NCI-H345 treated with DMSO at 0.1 percent for 48 hours (cell line): ENCODE measurements around the gene GLI3.

Experiments used
- DNase-seq: peaks from one replicate; lab custom pipeline; 2025; ENCODE audit not compliant: unreplicated experiment; lab: John Stamatoyannopoulos, UW

Gene GLI3

DNA sequence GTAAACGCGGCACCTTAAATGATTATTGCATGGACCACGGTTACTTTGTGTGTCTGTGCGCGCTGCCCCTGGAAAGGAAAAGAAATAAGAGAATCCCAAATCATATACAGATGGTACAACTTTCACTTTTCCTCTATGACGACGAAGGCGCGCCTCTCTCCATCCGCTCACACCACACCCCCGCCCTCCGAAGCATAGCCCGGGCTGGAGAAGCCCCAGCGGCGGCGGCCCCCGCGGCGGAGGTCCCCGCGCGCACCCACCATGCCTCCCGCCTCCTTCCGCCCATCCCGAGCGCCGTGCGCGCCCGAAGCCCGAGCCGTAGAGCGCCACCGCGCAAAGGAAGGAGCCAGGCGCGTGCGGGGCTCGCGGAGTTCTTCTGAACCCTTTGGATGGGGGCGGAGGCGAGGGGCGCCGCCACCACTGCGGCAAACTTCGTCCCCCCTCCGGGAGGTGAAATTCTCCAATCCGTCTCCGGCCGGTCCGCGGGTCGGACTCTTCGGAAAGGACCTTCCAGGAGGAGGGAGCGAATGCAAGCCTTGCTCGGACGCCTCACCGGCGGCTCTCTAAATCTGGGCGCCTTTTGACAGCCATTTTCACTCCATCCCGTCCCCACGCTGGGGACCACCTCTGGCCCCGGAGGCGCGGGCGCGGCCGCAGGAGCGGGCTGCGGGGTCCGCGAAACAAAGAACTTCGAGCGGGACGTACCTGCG, 588 bp downstream of the GLI3 start:
- no peak for DNase-seq

DNA sequence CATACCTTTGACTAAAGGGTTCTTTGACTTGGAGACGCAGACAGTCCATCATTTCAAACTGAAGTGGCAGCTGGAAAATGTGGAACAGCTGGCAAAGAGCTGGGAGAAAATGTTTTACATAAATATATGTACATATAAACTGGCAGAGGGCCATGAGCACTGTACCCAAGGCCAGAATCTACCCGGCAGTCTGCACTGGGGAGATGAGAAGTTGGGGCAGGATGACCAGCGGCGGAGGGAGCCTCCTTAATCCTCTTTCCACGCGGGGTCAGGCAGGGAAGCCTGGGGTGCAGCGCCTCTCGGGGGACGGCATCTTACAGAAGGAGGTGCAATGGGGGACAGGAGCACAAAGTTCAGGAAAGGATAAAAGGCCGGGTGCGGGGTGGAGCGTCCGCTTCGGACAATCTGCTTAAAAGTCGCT, 1.3 kb downstream of the GLI3 start:
- DNase-seq, result no peak

DNA sequence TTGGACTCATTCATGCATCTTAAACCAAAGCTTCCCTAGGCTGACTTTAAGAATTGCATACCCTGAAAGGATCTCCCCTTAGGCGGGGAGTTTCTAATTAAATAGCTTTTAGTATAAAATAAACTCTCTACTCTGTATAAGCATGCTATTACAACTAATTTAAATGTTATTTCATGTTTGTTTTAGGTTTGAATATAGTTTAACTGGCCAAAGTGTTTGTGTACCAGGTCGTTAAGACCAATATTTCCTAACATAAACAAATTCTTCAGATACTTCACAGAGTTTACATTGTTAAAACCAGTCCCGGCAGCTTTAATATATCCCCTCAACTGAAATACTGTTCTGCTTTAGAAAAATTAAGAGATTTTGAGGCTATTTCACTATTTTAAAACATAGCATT, 2.3 kb downstream of the GLI3 start:
- DNase-seq, result no peak

DNA sequence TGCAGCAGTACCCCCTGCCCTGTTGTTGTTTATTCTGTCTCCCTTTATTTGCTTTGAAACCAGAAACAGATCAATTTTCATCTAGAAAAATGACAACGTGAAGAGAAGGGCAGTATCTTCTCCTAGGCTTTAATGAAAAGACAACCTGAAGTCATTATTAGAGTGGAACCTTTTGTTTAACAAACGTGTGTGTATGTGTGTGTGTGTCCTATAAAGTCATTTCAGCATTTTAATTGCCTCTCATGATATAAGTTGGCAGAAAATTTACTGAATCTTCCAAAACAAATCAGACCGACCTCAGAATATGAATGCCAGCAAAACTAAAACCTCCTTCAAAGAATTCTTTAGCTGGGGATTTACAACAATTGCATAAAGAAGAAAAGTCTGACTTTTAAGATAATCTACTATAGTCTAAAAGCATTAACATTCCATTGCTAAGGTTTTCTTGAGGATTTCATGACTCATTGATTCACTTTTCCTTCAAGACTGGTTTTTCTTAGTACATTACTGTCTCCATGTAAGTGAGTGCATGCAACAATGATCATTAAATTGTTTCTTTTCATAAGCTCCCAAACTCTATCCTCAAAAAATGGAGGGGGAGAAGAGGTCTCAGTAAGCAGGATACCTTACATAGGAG, 3.2 kb downstream of the GLI3 start:
- no peak for DNase-seq

DNA sequence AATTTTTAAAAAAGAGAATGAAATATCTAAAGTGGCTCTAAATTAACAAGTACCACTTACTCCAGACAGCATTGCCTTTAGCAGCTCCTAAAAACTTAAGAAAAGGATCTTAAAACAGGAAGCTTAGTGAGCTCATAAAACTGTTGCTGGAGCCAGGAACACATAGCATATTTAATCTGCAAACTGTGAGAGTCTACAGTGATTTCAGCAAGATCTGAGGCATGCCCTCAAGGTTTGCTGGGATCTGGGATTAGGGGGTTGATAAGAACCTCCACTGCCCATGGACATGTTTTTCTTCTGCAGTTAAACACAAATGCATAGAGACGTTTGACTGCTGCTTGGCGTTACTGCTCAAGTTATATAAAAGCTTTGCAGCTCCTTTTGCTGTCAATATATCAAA, 3.8 kb downstream of the GLI3 start:
- DNase-seq, result no peak

DNA sequence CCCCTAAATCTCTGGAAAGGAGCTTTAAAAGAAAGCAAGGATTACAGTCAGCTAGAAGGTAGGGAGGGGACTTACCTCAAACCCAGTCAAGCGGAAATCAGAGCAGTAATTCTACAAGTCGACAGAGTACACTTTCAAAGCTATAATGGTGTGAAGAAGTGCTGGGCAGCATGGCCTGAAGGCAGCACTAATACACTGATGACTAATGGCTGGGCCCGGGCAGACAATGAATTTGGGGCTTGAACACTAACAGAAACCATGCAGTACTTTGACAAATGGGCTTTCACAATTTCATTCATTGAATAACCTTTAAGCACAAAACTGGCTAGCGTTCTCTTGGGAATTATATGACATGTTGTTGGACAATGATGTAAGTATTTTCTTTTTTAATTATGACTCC, 4.7 kb downstream of the GLI3 start:
- no peak for DNase-seq

DNA sequence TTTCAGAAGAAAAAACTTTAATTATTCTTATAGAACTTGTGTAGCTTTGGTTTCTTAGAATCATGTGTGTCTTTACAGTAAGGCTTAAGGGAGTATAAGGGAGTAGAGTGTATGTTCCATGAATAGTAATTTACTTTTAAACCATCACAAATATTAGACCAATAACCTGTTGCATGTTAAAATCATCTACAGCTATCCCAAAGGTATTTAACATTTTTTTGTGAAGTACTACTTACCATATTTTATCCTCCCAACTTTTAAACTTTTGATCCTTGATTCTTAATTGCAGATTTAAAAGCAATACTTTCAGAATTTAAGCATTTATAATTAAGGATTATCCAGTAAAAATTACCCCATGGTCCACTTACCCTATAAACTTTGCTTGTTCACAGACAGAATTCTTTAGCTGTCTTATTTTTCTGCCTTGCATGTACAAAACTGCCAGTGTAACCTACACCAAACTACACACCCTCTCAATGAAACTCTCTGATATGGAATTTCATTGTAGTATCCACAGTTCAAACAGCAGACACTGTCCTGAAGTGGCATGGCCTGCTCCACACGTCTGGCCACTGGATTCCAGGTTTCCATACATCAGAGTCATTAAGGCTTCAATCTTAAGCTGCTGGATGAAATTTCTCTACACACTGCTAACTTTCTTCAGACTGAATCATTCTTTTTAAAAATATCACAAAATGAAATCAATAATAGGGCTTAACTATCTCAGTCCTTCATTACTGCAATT, 5.8 kb downstream of the GLI3 start:
- DNase-seq, result no peak

DNA sequence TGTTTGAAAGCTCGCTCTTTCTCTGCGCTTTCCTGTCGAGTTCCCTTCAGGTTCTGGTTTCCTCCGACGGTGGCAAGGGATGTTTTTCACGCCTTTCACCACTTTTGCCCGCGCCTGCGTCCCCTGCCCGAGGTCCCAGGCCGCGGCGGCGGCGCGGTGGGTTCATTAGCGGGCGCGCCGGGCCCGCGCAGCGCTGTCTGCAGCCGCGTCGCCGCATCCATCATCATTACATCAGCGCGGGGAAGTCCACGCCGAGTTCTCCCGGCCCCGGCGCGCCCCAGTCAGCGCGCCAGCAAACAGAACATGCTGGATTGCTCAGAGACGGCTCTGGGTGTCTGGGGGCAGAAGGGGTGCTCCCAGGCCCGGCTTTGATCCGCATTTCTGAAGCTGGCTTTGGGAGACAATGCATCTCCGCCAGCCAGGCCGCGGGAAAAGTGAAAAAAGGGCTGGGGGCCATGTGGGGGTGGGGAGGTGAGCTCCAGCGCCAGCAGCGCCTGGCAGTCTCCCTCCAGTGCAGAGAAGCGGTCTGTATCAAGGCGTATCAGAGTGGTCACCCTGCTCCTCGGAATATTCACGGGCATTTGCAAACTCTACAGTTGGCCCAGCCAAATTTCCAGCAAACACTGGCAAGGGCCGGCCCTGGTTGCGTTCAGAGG, 8.9 kb downstream of the GLI3 start:
- DNase-seq, result no peak

DNA sequence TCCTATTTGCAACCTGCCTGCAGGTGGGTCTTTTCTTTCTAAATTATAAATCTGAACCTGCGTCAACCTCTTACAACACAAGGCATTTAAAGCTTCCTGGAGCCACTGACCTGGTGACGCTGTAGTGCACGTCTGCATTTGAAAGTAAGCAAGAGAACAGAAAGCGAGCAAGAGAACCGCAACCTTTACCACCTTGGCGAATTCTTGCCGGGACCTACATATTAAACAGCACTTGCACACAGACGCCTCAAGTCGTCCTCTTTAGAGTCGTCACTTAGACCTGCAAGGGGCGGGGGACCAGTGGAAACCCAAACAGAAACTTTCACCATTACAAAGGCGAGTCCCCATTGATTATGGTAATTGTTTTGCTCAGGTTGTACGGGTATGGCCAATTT, 9.5 kb downstream of the GLI3 start:
- DNase-seq, result no peak

DNA sequence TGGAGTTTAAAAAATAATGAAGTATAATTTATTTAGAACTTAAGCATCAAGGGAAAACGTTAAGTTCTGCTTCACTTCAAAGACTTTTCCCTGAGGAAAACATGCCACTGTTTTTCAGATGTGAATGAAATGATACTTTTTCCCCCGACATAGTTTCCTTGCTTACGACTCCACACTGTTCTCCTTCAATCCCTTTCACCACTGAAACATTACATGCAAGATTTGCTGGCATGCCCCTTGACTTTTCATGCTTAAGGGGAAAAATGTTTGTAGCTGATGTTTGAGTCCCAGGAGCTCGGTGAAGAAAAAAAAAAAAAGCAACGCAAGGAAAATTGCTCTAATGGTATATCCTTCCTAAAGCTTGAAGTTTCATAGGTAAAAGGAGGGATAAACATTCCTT, 10.0 kb downstream of the GLI3 start:
- DNase-seq, result no peak

DNA sequence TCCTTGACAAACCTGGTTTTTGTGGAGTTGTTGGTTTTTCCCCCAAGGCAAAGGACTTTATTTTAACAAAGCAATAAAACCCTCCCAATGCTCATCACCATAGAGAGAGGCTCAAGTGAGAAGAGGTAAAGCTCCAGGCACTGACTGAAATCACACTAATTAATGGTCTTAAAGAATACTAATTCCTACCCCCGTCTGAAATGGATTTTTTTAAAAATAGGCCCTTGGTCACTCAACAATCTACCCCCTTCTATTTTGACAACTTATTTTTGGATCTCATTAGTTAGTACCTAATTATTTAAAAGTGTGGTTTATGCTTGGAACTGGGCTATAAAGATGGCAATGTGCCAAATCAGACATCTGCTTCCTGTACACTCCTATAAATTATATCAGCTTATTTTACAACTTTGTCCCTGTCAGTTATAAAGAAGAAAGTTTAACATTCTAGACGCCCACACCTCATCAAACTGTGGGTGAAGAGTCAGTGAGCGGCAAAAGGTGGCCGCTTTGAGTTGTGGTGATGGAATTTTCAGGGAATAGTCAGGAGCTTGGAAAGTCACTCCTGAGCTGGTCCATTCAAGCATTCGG, 10.6 kb downstream of the GLI3 start:
- no peak for DNase-seq

DNA sequence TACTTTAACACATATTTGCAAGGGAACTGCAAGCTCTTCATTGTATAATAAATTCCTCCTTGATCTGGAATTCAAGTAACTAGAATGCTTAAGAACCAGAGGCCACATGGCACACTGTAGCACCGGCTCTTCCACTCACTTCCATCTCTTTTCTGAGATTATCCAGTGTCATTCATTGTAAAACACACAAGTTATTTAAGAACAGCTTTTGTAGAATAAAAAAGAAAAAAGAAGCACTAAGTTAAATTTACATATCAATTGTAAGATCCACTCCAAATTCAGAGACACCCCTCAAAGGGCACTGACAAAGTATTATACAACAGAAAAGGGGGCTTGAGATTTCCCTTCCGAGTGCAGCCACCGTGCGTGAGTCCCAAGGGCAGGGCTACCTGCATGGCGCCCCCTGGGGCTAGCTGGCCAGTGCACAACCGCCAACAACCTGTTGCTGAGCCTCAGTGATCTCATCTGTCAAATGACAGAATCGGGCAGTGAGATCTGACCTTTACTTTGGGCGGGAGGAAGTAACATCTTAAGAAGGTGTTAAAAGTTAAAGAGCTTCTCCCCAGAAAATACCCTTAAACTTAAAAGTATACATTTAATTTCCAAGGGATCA, 12.5 kb downstream of the GLI3 start:
- no peak for DNase-seq

DNA sequence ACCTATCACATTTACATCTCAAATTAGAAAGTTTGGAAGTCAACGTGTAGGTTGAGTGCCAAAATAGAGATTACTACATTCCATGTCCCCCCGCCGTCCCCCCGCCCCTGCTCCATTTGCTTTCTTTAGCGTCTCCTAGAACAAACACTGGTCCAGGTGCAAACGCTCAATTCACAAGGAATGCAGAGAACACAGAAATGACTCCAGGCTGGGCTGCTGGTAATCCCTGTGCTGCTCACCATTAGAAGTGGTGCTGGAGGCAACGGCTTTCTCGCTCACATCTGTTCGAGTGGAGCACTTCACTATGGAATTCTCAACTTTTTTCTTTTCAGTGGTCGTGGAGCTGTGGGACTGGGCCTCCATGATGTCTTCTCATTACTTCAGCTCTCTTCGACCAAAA, 14.1 kb downstream of the GLI3 start:
- no peak for DNase-seq

DNA sequence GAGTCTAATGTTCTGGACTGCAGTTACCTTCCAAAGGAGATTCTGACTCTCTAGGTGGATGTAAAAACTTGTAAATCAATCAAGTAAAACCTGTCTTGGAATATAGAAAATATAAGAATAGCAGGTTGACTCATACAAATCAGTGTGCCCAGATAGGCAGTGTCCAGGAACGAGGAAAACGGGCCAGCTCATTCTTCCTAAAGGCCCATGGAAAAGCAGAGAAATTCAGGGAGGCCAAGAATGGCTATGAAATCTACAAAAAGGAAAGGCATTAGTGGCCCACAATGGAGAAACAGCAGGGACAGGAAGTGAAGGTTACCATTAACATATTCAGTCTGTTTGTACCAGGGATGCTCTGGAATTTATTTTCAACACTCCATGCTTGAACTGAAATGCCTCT, 14.9 kb downstream of the GLI3 start:
- DNase-seq, result no peak

DNA sequence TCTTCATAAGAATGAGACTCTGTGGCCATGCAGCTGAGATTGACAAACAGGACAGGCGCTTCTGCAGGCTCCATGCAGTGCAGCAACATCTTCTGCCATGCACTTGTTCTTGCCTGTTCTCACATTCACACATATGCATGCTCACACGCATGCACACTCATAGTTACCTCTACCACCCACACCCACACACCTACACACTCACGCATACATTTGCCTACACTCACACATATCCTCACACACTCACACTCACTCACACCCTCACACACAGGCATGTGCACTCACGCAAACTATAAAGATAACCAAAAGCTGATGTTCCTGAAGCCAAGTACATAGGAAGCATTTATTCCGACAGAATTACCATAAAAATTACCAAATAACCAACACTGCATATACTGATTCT, 15.7 kb downstream of the GLI3 start:
- no peak for DNase-seq

DNA sequence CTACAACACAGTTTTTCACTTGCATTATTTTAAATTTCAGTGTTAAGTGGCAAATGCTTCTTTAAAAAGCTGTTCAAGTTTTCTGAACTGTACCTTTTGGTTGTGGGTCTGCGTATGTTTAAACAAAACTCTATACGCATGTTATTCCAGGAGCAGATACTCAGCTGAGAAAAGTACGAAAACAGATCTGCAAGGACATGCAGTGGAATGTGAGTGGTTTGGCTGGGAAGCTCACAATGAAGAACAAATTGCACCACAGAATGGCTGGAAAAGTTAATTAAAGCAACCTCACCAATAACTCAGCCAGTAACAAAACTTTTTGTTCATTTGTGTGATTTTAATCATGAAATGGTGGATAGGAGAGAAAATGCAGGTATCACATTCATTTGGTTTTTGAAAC, 17.6 kb downstream of the GLI3 start:
- no peak for DNase-seq

DNA sequence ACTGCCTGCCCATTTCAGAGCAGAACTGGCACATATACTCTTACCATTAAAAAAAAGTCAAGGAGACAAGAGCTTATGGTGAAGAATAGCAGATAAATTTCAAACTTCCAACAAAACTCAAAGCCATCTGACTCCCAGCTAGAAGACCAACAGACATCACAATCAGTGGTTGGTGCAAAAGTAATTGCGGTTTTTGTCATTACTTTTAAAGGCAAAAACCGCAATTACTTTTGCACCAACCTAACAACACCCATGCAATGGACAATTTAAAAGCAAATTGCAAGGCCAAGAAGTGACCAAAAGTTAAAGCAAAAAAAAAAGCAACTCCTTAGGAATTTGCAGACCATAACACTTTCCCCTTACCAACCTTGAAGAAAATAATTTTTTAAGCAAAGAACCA, 18.8 kb downstream of the GLI3 start:
- no peak for DNase-seq

DNA sequence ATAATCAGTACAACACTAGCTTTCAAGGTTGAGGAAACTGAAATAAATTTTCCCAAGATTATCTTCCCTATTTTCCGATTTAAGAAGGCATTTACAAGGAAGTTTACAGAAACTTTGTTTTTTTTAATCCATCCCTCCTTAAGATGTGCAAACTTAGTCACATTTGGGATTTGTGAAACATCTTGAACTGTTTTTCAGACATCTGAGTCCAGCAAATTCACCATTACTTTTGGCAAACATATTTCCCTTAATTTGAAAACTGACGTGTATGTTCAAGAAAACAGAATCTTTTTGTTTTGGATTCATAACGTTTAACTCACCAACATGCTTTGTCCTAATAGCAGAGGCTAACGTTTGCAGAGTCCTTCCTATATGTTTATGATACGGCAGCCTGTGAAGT, 19.5 kb downstream of the GLI3 start:
- no peak for DNase-seq

DNA sequence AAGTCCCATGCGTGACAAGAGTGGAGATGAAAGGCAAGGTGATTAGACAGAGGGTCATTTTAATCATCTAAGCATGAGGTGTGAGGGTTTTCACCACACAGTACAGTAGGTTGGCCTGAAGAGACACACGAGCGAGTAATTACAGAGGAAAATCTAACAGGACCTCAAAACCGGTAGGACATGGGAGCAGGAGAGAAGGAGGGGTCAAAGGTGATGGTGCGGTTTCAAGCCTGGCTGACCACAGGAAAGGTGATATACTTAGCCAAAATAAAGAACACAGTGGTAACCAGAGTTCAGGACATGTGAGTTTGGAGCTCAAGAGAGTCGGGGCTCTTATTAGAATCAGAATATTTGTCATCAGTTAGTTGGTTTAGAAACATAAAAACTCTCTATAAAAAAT, 20.0 kb downstream of the GLI3 start:
- DNase-seq, result no peak

DNA sequence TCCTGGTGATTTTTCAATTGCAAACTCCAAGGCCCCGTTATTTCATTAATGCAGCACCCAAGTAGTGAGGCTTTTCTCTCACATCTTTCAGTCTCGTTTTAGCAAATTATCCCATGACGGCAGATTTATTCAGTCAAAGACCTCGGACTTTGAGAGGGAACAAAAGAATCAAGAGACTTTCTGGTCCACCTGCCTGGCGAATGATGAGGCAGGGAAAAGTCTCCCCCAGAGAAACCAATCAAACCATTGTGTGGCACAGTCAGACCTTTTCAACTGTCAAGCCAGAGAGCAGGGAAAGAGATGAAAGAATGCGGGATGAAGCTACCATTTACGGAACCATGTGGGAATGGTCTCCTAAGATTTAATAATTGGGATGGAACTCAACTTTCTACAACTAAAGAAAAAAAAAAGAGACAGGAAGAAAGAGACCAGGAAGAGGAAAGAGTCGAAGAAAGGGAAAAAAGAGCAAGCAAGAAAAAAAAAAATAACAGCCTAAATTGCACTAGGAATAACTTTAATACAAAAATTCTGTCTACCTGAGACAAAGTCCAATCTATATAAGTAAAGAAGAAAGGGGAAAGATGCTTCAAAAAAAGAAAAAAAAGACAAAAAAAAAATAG, 22.8 kb downstream of the GLI3 start:
- DNase-seq, result no peak

DNA sequence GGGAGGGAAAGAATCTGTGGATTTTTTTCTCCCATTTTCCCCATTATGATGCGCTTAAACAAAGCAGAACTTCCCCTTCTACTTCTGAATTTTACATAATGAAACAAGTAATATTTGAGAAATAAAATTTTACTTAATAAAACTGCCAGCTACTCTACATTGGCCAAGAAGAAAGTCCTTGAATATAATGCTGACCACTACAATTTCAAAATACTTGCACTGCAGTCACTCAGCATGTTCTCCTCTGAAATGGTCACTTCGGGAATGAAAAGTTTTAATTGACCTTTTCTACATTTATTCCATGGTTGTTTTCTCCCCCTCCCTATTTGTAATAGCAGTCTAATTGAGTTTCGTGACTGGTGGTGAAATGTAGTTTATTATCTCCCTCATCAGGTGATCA, 23.9 kb downstream of the GLI3 start:
- DNase-seq, result no peak
